Stimulated activated CD4-positive, alpha-beta T cell treated with anti-CD3 and anti-CD28 coated beads, Interleukin-2, amount 100 ng/mL, for 48 hours (primary cell): ENCODE results near the gene ZNF219.

ENCODE experiments used
- DNase-seq, 2 donors: peaks; one replicate each; pipeline ENCODE4 v3.0.0-alpha.2; 2020

ZNF219 gene

DNA sequence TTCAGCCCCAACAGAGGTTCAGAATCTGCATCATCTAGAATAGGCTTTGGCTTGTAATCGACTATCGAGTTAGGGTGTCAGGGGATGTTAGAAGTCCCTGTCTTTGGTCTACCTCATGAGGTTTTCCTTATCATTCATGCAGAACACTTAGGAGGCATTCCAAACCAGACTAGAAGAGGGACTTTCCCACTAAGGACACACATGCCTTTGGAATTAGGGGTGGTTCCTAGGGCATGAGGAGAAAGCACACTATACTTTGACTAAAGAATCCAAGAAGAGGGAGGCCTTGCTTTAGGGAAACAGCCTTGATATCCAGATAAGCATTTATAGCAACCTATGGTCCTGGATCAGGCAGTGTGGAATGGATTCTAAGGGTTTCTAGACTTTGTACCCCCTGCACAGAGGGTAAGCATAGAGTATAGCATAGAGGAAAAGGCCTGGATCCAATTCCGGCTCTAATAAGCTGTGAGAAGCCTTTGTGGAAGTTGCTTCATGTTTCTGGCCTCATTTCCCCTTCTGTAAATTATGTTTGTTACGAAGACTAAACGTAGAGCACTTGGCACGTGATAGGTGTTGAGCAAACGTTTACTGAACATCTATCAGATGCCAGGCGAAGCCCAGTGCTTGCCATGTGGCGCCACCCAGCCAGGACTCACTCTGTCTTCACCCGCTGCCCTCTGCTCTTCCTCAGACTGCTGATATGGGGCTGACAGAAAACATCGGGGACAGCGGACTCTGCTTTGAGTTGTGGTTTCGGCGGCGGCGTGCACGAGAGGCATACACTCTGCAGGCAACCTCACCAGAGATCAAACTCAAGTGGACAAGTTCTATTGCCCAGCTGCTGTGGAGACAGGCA, 13.2 kb downstream of the ZNF219 start:
- DNase-seq, result no peak

DNA sequence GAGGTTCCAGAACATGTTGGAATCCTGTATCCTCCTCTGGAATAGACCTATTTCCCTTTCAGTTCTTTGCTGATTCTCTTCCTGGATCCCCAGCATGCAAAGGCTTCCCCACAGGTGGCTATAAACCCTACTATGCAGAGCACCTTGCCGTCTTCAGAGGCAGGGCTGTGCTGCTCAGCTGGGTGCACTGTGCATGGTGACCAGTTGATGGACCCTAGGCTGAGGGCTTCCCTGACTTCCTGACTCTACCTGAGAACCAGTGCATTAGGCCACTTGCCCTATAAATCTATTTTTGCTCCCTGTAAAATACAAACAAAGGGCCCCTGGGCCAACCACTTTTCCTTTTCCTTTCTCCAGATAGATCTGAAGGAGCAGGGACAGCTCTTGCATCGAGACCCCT, 14.1 kb downstream of the ZNF219 start:
- no peak for DNase-seq

DNA sequence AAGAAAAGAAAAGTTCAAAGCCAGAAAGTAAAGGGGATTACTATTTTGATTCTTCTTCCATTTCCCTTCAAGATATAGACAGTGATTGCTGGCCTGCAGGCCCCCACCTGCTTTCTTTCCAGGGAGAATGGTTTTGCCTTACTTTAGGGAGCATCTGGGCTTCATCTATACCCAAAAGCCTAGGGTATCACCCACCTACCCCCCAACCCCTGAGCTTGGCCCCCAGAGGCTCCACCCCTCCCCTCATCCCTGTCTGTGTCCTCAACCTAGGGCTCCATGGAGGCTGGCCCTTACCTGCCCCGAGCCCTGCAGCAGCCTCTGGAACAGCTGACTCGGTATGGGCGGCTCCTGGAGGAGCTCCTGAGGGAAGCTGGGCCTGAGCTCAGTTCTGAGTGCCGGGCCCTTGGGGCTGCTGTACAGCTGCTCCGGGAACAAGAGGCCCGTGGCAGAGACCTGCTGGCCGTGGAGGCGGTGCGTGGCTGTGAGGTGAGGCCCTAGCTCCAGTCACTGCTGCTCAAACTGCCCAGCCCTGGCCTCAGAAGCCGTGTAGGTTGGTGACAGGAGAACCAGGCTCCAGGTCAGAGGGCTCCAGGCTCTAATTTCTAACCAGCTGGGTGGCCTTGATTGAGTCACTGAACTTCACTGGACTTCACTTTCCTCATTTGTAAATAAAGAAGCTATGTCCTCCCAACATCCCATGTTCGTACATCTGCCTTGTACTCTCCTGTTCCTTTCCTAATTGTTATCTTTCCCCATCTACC, 14.7 kb downstream of the ZNF219 start:
- DNase-seq, result no peak

DNA sequence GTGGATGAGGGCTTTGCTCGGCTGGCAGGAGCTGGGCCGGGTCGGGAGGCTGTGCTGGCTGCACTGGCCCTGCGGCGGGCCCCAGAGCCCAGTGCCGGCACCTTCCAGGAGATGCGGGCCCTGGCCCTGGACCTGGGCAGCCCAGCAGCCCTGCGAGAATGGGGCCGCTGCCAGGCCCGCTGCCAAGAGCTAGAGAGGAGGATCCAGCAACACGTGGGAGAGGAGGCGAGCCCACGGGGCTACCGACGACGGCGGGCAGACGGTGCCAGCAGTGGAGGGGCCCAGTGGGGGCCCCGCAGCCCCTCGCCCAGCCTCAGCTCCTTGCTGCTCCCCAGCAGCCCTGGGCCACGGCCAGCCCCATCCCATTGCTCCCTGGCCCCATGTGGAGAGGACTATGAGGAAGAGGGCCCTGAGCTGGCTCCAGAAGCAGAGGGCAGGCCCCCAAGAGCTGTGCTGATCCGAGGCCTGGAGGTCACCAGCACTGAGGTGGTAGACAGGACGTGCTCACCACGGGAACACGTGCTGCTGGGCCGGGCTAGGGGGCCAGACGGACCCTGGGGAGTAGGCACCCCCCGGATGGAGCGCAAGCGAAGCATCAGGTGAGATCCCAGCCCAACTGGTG, 16.8 kb downstream of the ZNF219 start:
- no peak for DNase-seq

- no peak for DNase-seq
Measured at GRCh38 chr14:21078726-21079125, 19.7 kb downstream of the ZNF219 start.

DNA sequence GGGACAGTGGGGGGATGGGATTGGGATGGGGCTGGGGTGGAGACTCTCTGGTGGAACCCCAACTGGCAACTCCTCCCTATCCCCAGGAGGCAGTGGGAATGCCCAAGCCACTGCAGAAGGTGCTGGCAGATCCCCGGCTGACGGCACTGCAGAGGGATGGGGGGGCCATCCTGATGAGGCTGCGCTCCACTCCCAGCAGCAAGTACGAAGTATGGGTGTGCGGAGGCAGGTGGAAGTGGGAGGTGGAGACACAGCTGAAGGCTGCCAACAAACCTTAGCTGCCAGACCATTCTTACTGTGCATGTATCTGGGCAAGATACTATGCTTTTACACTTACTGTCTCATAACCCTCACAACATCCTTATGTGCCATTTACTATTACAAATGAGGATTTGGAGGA, 20.2 kb downstream of the ZNF219 start:
- DNase-seq, result no peak

DNA sequence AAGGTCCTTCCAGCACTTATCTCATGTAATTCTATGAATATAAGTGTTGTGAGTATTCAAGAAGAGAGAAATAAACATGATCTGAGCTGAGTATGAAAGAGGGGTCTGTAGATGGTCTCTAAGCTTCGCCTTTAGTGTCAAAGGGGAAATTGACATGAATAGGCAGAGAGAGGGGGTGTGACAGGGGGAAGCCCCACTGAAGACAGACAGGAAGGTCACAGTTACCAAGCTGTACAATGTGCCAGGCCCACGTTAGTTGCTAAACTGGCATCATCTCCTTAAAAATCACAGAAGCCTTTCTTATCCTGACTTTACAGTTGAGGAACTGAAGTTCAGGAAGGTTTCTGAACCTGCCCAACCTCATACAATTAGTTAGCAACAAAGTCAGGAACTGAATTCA, 20.8 kb downstream of the ZNF219 start:
- DNase-seq, result no peak

DNA sequence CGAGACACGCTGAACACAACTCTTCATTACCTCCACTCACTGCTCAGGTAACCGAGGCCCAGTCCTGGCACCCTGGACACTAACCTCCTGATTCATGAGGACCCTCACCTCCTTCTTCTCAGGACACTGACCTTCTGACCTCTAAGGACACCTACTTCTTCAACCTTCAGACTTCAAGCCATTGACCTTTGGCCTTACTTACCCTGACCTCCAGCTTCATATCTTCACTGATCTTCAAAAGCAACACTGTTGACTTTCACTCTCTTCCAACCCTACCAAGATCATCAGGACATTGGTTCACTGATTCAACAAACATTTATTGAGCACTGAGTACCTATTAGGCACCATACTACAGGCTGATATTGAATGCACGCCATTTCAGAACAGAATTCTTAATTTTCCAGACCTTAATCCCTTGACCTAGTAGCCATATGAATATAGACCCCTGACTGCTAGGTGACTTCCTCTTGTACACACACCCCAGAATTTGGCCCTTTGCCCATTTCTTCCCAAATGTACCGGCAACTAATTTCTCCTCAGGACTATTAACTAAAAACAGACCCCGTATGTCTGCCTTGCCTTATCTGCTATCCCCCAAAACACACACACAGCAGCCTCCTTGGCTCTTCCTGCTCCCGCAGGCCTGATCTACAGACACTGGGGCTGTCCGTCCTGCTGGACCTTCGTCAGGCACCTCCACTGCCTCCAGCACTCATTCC, 22.6 kb downstream of the ZNF219 start:
- no peak for DNase-seq

DNA sequence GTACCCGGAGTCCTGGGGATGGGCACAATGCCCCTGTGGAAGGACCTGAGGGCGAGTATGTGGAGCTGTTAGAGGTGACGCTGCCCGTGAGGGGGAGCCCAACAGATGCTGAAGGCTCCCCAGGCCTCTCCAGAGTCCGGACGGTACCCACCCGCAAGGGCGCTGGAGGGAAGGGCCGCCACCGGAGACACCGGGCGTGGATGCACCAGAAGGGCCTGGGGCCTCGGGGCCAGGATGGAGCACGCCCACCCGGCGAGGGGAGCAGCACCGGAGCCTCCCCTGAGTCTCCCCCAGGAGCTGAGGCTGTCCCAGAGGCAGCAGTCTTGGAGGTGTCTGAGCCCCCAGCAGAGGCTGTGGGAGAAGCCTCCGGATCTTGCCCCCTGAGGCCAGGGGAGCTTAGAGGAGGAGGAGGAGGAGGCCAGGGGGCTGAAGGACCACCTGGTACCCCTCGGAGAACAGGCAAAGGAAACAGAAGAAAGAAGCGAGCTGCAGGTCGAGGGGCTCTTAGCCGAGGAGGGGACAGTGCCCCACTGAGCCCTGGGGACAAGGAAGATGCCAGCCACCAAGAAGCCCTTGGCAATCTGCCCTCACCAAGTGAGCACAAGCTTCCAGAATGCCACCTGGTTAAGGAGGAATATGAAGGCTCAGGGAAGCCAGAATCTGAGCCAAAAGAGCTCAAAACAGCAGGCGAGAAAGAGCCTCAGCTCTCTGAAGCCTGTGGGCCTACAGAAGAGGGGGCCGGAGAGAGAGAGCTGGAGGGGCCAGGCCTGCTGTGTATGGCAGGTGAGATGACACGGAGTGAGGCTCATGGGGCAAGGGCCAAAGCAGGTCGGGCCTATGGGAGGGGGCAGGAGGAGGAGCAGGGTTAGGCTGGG, 23.8 kb downstream of the ZNF219 start:
- DNase-seq, result no peak

DNA sequence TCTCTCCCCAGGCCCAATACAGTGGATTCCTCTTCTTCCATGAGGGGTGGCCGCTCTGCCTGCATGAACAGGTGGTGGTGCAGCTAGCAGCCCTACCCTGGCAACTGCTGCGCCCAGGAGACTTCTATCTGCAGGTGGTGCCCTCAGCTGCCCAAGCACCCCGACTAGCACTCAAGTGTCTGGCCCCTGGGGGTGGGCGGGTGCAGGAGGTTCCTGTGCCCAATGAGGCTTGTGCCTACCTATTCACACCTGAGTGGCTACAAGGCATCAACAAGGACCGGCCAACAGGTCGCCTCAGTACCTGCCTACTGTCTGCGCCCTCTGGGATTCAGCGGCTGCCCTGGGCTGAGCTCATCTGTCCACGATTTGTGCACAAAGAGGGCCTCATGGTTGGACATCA, 24.5 kb downstream of the ZNF219 start:
- DNase-seq, result no peak

DNA sequence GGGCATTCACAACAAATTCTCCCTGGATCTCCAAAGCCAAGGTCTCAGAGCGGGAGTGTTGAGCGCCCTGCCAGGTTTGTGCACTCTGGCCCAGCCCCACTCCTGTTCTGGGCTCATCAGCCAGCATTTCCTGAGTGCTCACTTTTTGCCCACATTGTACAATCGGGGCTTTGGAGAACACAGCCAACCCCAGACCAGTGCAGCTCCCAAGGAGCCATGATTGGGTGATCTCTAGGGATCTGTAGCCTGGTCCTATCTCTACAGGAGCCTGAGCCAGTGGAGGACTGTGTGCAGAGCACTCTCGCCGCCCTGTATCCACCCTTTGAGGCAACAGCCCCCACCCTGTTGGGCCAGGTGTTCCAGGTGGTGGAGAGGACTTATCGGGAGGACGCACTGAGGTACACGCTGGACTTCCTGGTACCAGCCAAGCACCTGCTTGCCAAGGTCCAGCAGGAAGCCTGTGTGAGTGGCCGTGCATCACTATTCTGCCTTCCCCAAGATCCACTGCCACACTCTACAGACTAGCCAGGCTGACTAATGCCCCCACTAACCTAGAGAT, 25.6 kb downstream of the ZNF219 start:
- no peak for DNase-seq

- no peak for DNase-seq
Measured at GRCh38 chr14:21072031-21072473, 26.4 kb downstream of the ZNF219 start.

GRCh38 chr14:21071225-21072030, 27.0 kb downstream of the ZNF219 start:
- peak in 1 of 2 donors; percentile 40 for DNase-seq

- DNase-seq, result no peak
Measured at GRCh38 chr14:21070610-21071224, 27.7 kb downstream of the ZNF219 start.

DNA sequence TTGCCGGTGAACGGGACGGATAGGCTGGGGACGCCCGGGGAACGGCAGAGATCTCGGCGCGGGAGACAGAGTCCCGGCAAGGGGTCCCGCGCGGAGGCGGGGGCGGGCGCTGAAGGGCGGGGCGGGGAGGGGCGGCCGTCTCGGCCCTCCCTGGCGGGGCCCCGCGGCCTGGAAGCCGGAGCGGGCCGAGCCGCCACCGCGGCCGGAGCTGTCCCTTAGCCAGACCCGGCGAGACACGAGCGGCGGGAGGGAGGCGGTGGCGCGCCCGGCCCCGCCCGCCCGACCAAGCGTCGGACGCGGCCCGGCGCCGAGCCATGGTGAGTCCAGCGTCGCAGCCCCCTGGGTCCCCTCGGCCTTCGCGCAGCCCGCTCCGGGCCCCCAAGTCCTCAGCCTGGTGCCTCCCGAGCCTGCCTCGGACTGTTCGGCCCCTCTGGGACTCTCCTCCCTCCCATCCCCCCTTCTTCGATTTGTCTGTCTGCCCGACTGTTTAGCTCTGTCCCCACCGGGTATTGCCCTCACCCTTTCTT, 28.3 kb downstream of the ZNF219 start, which contains the start of gene ARHGEF40:
TSS of gene ARHGEF40 (plus strand) at position 222 of the 527 bp plus-strand sequence. CDS start at position 315, 93 bp downstream.
- no peak for DNase-seq

DNA sequence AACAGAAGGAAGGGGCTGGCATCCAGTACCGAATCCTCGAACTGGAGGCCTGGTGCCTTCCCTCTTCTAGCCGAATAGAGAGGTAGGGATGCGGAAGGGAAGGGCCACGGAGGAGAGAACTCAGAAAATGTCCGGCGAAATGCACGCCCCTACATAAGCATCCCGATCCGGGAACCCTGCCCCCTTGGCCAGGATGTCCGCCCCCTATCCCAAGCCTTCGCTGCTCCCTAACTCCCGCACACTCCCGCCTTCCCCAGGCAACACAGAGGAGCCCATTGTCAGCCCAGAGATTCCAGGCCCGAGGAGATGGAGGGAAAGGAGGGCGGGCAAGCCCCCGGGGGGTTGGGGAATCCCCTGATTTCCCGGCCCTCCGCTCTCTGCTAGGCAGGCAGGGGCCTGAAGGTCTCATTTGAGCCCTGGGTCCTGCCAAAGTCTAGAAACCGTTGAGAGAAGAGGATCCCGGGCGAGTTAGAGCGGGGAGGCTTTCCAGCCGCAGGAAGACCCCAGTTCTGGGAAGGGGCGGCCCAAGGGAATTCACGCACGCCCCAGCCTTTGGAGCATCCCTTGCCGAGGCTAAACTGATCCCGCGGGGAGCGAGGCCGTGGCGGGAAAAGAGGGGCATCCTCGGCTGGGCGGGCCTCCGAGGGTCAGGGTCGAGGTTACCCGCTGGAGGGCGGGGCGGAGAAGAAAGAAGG, 28.9 kb downstream of the ZNF219 start:
- DNase-seq, result no peak

GRCh38 chr14:21068521-21069387, 29.7 kb downstream of the ZNF219 start:
- DNase-seq, result no peak

- DNase-seq, result no peak
Measured at GRCh38 chr14:21066882-21067502, 31.5 kb downstream of the ZNF219 start.
